H1 (cell line): Measurements from ENCODE around the gene SCRN1. TPM values are rescaled to one million over a fixed set of nuclear protein-coding genes. Genes with fewer than 3 reads are reported as not detected.

Experiments used
- CHD7 ChIP-seq: fragments of 300-600 bp; sonication (generic); IDR thresholded peaks from 2 replicates; pipeline ENCODE4 v1.7.1; 2012; ENCODE audit warnings: low read length, moderate library complexity, mild to moderate bottlenecking, inconsistent platforms; ENCODE audit not compliant: insufficient replicate concordance
- E2F6 ChIP-seq: IDR thresholded peaks from 2 replicates; pipeline ENCODE4 v1.6.1; 2012; ENCODE audit warnings: inconsistent platforms
- HDAC6 ChIP-seq: IDR thresholded peaks from one replicate; pipeline ENCODE4 v1.7.1; 2012; ENCODE audit warnings: low read depth, mild to moderate bottlenecking, inconsistent platforms, low read length, moderate library complexity
- JUN ChIP-seq: IDR thresholded peaks from 2 replicates; pipeline ENCODE4 v1.6.1; 2011; ENCODE audit warnings: low read depth, mild to moderate bottlenecking, improper control_type of control experiment, low read length
- POLR2A ChIP-seq, 2 experiments: IDR thresholded peaks; 1 replicate in 1 of 2; 2 replicates in 1 of 2; pipeline ENCODE4 v1.6.1; 2011; ENCODE audit warnings: low read depth in 2 of 2, low read length in 2 of 2, mild to moderate bottlenecking in 2 of 2; ENCODE audit errors: control extremely low read depth in 1 of 2
- POLR2AphosphoS5 ChIP-seq: IDR thresholded peaks from 2 replicates; pipeline ENCODE4 v1.6.1; 2011; ENCODE audit warnings: low read depth, low read length
- RNF2 ChIP-seq: fragments of 200-900, 300-1000 bp; sonication (generic); IDR thresholded peaks from 2 replicates; pipeline ENCODE4 v1.7.1; 2016; ENCODE audit warnings: borderline replicate concordance, low read depth, mild to moderate bottlenecking, antibody characterized with exemption, low read length; ENCODE audit not compliant: poor library complexity, severe bottlenecking; ENCODE audit errors: missing control alignments
- SIRT6 ChIP-seq: IDR thresholded peaks from one replicate; pipeline ENCODE4 v1.7.1; 2012; ENCODE audit warnings: low read length, inconsistent platforms
- polyA plus RNA-seq, 7 experiments: library from polyadenylated mRNA; depleted of rRNA in 3 of 7; stranded (reverse) in 5 of 7; unstranded in 2 of 7; fragments of >200 nt in 5 of 7; fragments of 200-250 nt in 2 of 7; gene quantifications; 1 replicate in 5 of 7; 2 replicates in 1 of 7; 4 replicates in 1 of 7; pipeline versions ENCODE4 v1.2.1 to v1.2.3, GENCODE V29; 2011 to 2013; ENCODE audit warnings: missing spikeins in 2 of 7, mixed read lengths in 2 of 7
- total RNA-seq: library from RNA; stranded (reverse); fragmentation: NEBNext Ultra II Directional; extraction: Animal tissue kit (Norgen Biotek cat#: 25700); gene quantifications from 2 replicates; pipeline ENCODE4 v1.2.1, GENCODE V29; 2021

Gene SCRN1
- total and polyA plus RNA-seq, 2 of the 8 experiments (the other 6 are each of a cell fraction or from before 2014, with no cell fraction given): 36.0 to 75.8 TPM

- TF ChIP-seq CHD7 (no peak), E2F6 (no peak), SIRT6 (no peak), POLR2AphosphoS5 (no peak), RNF2 (no peak), JUN (no peak), POLR2A (IDR thresholded peaks at IDR 0.05; ENCODE audit: control extremely low read depth in 1 of 2, low read depth in 2 of 2, low read length in 2 of 2) (no peak), HDAC6 (no peak)
These were observed 107.1 kb downstream of the SCRN1 start (continued) for GRCh38 chr7:29882481-29882880.
